Measurements from ENCODE around the gene LMAN2L.

DNA sequence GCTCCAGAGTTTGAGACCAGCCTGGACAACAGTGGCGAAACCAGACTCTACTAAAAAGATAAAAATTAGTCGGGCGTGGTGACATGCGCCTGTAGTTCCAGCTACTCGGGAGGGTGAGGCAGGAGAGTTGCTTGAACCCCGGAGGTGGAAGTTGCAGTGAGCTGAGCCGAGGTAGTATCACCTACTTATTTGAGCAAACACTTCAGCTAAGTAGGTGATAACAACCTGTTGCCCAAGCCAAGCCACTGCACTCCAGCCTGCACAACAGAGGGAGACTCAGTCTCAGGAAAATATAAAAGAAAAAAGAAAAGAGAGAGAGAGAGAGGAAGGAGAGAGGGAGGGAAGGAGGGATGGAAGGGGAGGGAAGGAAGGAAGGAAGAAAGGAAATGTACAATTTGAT, 76.0 kb downstream of the LMAN2L start:
- TF ChIP-seq CHD2 (IDR thresholded peaks at IDR 0.05; ENCODE audit: low read length, partially characterized antibody) (no peak), SIN3A (IDR thresholded peaks at IDR 0.05; ENCODE audit: borderline replicate concordance, low read depth, low read length) (no peak), TAF1 (IDR thresholded peaks at IDR 0.05; ENCODE audit: borderline replicate concordance, low read depth, low read length) (no peak), SMC3 (IDR thresholded peaks at IDR 0.05; ENCODE audit: low read depth, low read length) (no peak)
- TF ChIP-seq, protein P1, sequence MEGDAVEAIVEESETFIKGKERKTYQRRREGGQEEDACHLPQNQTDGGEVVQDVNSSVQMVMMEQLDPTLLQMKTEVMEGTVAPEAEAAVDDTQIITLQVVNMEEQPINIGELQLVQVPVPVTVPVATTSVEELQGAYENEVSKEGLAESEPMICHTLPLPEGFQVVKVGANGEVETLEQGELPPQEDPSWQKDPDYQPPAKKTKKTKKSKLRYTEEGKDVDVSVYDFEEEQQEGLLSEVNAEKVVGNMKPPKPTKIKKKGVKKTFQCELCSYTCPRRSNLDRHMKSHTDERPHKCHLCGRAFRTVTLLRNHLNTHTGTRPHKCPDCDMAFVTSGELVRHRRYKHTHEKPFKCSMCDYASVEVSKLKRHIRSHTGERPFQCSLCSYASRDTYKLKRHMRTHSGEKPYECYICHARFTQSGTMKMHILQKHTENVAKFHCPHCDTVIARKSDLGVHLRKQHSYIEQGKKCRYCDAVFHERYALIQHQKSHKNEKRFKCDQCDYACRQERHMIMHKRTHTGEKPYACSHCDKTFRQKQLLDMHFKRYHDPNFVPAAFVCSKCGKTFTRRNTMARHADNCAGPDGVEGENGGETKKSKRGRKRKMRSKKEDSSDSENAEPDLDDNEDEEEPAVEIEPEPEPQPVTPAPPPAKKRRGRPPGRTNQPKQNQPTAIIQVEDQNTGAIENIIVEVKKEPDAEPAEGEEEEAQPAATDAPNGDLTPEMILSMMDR (IDR thresholded peaks at IDR 0.05), result no peak
